CD4-positive, alpha-beta T cell treated with Interleukin-6 at 100 ng/mL for 8 hours (primary cell): Measurements from ENCODE around the gene SHROOM1.

ENCODE experiments used
- DNase-seq: peaks from one replicate; pipeline ENCODE4 v3.0.0-alpha.2; 2020; ENCODE audit warnings: mixed read lengths, low spot score

The SHROOM1 gene

DNA sequence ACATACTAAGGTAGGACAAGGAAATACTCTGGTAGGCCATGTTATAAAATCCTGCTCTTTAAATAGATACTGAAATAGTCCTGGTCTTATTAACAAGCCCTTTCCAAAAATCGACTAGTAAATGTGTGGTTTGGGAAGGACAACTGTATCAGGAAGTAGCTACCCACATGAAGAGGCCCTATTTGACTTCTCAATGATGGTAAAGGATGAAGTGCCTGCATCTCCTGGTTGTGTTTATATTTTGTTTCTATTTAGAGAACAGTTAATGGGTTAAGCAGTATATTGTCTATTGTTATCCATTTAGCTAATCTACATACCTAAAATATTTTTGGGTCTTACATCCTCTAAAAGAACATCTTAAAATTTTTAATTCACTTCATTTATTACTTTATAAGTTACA, 23.3 kb upstream of the SHROOM1 start:
- no peak for DNase-seq

DNA sequence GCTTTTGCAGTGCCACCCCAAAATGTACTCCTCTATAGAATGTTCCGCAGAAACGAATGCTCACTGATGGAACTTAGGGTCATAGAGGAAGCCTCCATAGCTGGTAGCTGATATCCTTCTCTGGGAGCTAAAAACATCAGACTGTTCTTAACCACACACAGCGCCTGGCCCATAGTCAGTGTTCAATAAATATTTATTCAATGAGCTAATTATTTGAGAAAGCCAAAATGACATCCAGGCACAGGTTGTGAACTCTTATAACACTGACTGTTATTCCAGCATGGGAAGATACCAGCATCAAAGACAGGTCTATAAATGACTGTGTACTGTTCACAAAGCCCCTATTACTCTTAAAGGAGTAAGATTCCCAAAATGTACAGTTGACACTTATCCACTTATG, 22.9 kb upstream of the SHROOM1 start:
- DNase-seq: no peak

DNA sequence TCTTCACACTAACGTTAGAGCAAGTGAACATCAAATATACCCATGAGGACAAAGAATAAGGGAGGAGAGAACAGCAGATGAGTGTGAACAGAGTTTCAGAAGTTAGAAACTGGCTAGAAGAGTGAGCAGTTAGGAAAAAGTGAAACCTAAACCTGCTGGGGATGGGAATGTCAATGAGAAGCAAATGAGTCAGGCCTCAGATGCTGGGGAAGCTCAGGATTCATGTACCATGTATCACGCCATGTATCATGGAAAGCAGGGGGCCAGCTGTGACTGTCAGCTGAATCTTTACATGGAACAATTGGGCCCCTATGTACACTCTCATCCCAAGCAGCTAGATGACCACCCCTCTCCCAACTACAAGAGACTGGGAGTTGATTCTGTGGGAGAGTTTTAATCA, 19.6 kb upstream of the SHROOM1 start:
- no peak for DNase-seq

DNA sequence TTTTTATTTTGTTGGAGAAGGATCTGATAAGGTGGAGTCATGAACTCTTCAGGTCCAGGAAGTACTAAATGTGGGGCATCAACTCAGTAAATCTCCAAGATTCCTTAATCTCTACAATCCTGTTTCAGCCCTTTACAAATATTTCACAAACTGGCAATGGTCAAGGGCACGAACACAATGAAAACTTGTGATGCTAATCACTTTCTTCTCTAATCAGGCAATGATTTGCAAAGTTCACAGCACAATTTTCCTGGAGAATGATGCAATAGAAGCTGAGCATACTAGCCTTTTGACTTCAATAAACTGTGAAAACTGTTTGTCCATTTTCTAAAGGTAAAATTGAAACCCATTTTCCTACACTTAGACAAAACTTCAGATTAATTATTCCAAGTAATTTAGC, 18.9 kb upstream of the SHROOM1 start:
- DNase-seq: no peak

DNA sequence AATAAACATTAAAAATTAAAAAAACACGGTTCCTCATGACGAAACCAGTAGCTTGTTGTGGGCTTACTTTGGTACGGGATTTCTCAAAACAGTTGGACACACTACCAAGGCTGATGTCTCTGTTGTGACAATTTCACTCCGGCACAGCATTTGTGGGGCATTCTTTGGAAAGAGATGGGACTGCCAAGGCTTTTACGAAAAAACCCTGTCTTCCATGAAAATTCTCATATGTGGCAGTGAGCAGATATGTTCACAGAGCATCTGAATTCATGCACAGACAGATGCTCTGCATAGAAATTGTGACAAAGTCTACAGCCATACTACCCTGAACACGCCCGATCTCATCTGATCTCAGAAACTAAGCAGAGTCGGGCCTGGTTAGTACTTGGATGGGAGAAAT, 17.8 kb upstream of the SHROOM1 start:
- no peak for DNase-seq

DNA sequence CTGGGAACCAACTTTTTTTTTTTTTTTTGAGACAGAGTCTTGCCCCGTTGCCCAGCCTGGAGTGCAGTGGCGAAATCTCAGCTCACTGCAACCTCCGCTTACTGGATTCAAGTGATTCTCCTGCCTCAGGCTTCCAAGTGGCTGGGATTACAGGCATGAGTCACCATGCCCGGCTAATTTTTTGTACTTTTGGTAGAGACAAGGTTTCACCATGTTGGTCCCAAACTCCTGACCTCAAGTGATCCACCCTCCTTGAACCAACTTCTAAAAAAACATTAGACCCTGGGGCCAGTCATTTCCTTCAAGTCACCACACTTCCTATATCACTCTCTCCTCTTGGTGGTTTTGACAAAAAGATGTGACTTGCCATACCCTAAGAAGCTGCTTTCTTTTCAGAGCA, 10.9 kb upstream of the SHROOM1 start:
- DNase-seq: no peak

DNA sequence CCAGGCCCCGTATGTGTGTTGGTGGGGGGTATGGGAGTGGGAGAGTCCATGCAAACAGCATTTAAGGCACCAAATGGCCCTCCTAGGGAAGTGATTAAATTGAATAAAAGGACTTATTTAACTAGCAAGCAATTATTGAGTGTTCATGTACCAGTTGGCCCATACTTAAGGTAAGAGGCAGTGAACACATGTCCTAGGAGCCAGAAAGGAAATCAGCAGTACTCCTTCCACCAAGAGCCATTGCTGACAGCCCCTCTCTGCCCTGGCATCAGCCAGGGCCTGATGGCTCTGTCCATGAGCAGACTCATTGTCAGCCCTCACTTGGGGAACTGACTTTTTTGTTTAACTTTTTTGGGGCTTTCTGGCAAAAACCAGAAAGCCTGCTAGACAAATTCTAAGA, 10.4 kb upstream of the SHROOM1 start:
- DNase-seq: no peak

DNA sequence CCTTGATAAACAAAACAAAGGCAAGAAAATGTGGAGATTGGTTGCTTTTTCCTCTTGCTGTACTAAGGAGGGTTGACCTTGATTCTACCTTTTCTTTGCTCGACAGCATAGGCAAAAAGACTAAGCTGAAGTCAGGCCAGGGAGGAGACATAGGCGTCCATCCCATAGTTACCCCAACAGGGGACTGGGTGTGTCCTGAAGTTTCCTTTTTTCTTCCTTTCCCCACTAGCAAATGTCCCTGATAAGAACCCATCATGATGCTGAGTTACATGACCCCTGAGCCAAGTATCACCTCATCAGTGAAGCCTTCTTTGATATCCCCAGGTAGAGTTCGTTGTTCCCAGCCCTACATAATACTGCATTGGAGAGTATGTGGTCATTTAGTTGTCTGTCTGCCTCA, 9.9 kb upstream of the SHROOM1 start:
- no peak for DNase-seq

DNA sequence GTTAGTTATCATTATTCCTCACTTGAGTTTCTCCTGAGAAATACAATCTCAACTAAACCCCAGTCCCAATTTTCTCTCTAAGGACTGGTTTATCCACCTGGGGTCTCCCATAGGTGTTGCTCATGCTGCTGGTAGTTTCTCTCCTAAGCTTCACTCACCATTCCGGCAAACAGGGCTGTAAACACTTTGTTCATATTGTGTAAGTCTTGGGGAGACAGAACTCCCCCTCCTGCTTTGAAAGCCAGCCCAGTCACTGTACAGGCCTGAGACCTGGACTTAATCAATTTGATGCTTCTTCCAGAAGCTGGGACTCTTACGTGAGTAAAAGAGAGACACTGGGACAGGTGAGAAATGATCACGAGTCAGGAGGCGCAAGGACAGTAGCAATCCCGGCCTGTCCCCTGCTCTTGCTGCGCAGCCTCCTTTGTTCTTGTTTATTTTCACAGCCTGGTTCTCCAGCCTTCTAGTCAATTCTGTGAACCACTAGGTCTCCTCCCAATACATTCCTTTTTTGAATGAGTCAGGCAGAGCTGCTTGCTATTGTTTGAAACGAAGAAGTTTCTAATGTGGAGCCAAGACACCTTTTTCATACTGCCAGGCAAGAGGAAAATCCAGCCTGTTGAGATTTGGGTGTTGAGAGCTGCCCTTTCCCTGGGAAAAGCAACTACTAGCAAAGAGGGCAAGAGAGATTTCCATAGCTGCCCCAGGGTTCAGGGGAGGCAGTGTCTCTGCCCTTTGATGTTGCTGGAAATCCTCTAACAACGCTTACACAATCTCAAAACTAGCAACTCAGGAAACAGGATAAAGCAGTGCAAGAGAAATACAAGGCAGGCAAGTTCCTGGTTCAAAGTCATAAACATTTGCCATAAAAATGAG, 9.2 kb upstream of the SHROOM1 start:
- no peak for DNase-seq

DNA sequence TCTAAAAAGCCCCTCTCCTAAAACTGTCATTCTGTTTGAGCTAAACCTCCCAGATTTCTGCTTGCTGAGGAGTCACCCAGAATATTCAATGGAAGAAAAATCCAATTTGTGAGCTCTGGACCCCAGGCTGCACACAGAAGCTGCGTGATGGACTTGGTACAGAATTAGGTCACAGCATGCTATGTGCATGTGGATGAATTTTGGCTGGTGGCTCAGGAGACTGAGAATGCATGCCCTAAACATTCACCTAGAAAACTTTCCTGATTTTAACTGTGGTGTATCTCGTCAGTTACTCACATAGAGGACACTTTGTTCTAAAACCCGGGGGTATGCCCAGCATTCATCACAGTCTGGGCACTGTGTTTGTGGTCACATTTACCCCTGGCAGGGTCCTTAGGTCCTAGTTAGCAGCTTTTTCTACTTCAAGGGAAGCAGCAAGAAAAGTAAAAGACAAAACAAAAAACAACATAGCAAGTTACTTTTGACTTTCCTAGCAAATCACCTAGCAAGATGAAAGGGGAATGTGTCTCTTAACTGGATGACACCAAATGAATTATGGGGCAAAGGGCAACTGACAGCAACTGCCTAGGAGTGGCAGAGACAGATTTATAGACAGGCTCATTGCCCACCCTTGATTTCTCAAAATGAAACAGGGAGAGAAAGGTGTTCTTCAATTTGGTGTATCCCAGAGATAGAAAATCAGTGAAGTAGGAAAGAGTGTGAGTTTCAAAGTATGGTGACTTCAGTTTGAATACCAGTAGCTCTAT, 8.3 kb upstream of the SHROOM1 start:
- DNase-seq: no peak

DNA sequence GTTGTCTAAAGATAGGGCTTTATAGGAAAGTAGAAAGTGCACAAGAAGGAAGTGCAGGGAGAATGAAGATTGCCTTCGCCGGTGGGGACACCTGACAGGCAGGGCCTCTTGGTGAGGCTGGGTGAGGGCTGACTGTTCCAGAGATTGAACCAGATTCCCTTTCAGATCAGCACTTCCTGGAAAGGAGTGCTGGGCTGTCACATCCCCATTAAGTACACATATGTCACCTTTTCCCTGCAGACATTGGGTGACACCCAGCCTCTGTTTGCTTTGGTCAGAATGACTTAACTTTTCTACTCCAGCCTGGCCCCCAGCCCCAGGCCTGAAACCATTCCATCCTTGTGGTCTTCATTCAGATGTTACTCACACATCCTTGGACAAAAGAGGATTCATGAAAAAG, 7.4 kb upstream of the SHROOM1 start:
- DNase-seq: no peak

DNA sequence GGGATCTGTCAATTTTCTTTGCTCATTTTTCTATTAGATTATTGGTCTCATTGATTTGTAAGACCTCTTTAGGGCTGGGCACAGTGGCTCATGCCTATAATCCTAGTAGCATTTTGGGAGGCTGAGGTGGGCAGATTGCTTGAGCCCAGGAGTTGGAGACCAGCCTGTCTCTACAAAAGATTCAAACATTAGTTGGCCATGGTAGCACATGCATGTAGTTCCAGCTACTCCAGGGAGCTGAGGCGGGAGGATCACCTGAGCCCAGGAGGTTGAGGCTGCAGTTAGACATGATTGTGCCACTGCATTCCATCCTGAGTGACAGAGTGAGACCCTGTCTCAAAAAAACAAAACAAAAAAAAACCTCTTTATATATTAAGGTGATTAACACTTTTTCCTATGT, 6.4 kb upstream of the SHROOM1 start:
- DNase-seq: no peak

DNA sequence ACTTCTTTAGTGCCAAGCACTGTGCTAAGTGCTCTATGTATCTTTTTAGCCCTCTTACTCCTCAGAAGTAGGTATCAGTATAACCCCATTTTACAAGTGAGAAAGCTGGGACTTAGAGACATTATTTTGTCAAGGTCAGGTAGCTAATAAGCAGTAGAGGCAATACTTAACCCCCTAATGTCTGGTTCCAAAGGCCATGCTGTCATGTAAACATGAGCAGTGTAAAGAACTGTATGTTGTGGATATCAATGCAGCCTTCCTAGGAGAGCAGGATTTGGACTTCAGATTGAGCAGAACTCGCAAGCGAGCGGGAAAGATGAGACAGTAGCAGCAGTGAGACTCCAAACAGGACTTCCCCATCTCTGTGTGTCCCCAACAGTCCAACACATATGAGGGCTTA, 3.6 kb upstream of the SHROOM1 start:
- DNase-seq: no peak

DNA sequence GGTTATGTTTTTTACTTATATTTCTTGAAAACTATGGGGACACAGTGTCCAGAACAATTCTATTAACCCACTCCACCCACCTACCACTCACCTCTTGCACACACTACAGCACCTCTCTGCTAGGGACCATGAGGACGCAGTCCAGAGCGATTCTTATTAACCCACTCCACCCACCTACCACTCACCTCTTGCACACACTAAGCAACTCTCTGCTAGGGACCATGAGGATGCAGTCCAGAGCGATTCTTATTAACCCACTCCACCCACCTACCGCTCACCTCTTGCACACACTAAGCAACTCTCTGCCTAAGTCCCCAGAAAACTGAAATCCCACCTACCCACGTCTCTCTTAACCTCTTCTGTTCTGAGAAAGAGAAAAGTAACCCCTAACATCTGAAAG, 2.2 kb upstream of the SHROOM1 start:
- no peak for DNase-seq

DNA sequence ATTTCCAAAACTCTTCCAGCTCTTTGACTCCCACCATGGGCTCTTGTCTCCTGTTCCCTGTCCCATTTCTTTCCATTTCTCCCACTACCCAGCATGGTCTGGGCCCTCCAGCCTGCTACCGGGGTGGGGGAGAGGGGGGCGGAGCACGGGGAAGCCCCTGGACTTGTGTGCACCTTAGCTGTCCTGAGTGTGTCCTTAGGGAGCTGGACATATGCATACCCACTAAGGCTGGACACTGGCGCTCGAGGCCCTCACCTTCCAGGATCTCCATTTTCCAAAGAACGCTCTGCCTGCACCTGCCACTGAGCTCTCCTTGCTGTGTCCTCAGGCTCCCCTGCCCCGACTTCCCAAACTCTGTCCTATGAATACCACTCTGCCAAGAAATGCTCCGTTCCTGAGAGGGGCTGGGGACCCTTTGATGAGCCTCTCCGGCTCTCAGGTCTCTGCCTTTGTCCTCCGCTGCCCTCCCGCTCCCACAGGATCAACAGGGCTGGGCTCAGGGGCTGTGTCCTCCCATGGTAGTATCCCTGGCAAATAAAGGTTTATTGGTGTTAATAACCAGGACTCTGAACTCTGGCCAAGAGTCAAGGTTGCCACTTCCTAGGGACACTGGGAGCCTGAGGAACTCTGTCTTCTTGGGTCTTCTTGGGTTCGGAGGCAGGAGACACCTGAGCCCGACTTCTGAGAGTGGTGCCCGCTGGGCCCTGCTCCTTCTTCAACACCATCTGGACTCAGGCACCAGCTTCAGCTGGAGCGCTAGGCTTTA, 831 bp upstream of the SHROOM1 start:
- no peak for DNase-seq

DNA sequence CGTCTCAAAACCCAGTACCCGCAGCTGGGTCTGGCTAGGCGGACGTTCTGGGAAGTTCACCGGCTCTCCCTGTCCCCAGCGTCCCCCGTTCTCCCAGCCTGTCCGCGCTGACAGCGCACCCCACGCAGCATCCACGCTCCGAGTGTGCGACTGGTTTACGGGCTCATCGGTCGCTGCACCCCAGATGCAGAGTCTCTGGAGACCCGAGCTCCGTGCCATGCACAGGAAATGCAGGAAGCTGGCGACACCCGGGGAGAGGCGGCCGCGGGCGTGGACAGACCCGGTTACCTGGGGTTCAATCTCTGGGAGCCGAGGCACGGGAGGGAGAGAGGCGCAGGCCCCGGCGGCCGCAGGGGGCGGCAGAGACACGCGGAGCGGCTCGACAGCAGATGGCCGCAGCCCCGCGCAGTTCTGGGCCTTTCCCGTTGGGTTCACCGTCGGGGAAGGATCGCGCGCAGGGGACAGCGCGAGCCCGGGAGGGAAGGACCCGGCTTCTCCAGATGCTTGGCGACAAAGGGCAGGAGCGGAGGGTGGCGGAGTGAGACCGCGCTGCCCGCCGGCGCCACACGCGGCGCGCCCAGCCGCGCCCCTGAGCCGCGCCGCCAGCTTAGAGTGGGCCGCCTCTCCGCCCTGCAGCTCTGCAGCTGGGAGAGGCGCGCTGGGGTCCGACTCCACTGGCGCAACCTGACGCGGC, 558 bp downstream of the SHROOM1 start:
- peak; percentile 59 for DNase-seq

DNA sequence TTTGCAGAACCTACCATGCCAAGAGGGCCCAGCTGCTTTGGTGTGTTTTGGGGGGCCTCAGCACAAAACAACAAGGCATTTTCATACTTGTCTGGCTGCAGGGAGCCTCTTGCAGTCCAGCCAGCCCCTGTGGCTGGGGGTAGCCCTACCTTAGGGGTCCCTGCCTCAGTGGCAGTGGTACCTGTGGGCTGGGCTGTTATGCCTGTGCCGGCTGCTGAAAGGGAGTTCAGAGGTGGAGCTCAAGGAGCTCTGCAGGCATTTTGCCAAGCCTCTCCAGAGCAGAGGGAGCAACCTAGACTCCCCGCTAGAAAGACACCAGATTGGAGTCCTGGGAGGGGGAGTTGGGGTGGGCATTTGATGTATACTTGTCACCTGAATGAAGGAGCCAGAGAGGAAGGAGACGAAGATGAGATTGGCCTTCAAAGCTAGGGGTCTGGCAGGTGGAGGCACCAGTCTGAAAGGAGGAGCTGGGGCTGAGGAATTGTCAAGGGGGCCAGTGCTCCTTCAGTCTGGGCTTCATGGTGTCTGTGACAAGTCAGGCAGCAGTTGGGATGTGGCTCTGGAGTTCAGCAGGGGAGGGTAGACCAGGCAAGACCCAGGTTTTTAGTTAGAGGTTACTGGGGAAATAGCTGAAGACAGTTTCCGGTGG, 1.5 kb downstream of the SHROOM1 start:
- no peak for DNase-seq

DNA sequence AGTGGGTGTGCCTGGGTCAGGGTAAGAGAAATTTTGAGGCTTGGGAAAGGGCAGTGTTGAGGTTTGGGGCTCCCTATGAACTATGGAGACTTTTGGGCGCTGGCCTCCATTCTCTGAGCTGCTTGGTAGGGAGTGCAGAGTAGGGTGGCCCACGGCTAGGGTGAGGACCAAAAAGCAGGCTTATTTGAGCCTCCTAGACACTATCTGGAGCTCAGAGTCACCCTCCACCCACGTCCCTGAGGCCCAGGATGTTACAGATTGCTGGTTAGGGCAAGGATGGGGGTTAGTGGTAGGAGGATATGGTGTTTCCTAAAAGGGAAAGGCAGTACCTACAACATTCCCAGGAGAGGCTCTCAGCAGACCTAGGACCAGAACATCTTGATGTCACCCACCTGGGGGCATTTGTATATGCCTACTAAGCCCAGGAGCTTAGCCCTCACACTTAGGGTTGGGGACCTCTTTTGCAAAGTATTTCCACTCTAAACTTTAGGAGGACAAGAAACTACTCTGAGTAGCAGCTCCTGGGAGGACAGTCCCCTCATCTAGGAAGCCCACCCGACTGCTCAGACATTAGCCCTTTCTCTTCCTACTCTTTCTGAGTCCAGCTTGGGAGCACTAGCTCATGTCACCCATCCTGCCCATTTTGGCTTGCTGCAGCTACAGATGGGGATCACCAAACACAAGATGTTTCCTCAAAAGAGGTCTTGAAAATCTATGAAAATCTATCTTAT, 2.3 kb downstream of the SHROOM1 start:
- DNase-seq: no peak

DNA sequence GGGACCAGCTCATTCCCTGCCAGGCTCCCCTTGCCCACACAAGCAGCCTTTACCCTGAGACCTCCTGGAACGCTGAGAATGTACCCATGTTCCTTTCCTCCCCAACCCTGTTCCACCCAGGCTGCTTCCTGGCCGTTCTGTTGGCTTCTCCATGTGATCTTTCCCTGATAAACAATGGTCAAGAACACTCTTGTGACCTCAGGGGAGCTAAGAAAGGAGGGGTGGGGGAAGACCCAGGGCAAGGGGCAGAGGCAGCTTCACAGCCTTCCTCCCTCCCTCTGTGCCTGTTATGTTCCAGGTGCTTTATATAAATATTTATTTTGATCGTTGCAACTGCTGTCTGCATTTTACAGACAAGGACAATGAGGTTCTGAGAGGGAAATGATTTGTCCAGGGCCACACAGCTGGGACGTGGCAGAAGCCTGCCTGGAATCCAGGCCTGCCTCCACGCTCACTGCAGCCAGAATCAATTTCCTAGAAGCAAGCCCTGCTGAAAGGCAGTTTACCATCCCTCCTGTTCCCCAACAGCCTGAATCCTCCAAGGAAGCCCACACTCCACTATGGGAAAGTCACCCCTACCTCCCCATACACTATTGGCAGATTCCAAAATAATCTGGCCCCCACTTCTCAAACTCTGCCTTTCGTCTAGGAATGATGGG, 3.9 kb downstream of the SHROOM1 start:
- no peak for DNase-seq

DNA sequence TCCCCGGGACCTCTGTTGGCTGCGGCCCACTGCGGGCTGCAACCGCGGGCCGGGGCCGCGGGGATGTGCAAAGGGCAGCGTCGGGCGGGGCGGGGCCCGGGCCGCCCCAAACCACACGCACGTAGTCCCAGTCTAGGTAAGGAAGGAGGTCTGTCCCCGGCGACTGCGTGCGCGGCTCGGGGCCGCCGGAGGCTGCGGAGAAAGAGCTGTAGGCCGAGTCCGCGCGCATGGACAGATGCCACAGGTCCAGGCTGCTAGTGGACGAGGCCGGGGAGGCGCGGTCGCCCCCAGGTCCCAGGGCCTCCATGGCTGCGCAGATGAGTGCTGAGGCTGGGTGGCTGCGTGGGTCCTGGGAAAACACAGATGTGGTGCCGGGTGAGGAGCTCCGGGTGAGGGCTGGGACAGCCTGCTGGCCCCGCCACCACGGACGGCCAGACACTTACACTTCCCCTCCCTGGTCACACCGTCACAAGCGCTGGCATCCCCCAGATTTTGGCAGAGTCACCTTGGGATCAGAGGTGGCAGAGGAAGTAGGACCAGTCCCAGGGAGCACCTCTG, 4.5 kb downstream of the SHROOM1 start:
- DNase-seq: no peak
